Mucosa of gallbladder (tissue), 1 donor: ENCODE data around the gene SLC25A51. TPM values are rescaled to one million over a fixed set of nuclear protein-coding genes. Genes with fewer than 3 reads are reported as not detected.

Source experiments
- DNase-seq: peaks from one replicate; pipeline ENCODE4 v3.0.0-alpha.2; 2020; ENCODE audit warnings: low spot score
- total RNA-seq: library from RNA; stranded (reverse); gene quantifications from one replicate; pipeline ENCODE4 v1.2.1, GENCODE V29; 2021
- donor health status: DM: no; HTN: no; CAD: no.

Gene SLC25A51
- total RNA-seq, result 29.0 TPM

- peak; percentile 96 for DNase-seq
These were observed at the start of gene SLC25A51 for GRCh38 chr9:37903647-37904444. Gene SLC25A51, minus strand, starts transcription at chr9:37904127. Its CDS starts 15,577 bp downstream, at chr9:37888550.

GRCh38 chr9:37953206-37953774, 49.4 kb upstream of the SLC25A51 start:
- no peak for DNase-seq

- DNase-seq, result no peak
These were observed 48.8 kb upstream of the SLC25A51 start for GRCh38 chr9:37952731-37953130.

GRCh38 chr9:37951671-37952449, 47.9 kb upstream of the SLC25A51 start:
- DNase-seq, result no peak

GRCh38 chr9:37950561-37950960, 46.6 kb upstream of the SLC25A51 start:
- DNase-seq, result no peak

- DNase-seq, result no peak
These were observed 45.6 kb upstream of the SLC25A51 start for GRCh38 chr9:37949576-37949975.

GRCh38 chr9:37948417-37948980, 44.6 kb upstream of the SLC25A51 start:
- DNase-seq, result no peak

- DNase-seq, result no peak
These were observed 44.0 kb upstream of the SLC25A51 start for GRCh38 chr9:37947977-37948376.

GRCh38 chr9:37947471-37947870, 43.5 kb upstream of the SLC25A51 start:
- DNase-seq, result no peak

- DNase-seq, result no peak
These were observed 43.0 kb upstream of the SLC25A51 start for GRCh38 chr9:37946971-37947370.

- no peak for DNase-seq
These were observed 42.1 kb upstream of the SLC25A51 start for GRCh38 chr9:37946041-37946440.

- DNase-seq, result peak; percentile 41
These were observed 40.9 kb upstream of the SLC25A51 start for GRCh38 chr9:37944671-37945481.

- DNase-seq, result no peak
These were observed 40.3 kb upstream of the SLC25A51 start for GRCh38 chr9:37944266-37944650.

- no peak for DNase-seq
These were observed 39.7 kb upstream of the SLC25A51 start for GRCh38 chr9:37943345-37944265.

- no peak for DNase-seq
These were observed 38.9 kb upstream of the SLC25A51 start for GRCh38 chr9:37942621-37943344.

- no peak for DNase-seq
These were observed 37.3 kb upstream of the SLC25A51 start for GRCh38 chr9:37941253-37941652.

GRCh38 chr9:37939575-37940095, 35.7 kb upstream of the SLC25A51 start:
- no peak for DNase-seq

- DNase-seq, result no peak
These were observed 34.4 kb upstream of the SLC25A51 start for GRCh38 chr9:37938121-37938891.

GRCh38 chr9:37937366-37937765, 33.4 kb upstream of the SLC25A51 start:
- no peak for DNase-seq
